GM21576 (cell line): Measurements from ENCODE around the gene EFNB1.

Source experiments
- ATAC-seq: cut with Tn5 transposase; IDR thresholded peaks from one replicate; pipeline ENCODE4 v1.9.1; 2021; ENCODE audit warnings: mild to moderate bottlenecking, moderate library complexity; ENCODE audit not compliant: unreplicated experiment

Gene EFNB1

GRCh38 chrX:68842781-68843581 lies 14.2 kb downstream of the EFNB1 start:
- ATAC-seq = no peak

- ATAC-seq = no peak
Observed at GRCh38 chrX:68843992-68844391, 15.2 kb downstream of the EFNB1 start.

DNA sequence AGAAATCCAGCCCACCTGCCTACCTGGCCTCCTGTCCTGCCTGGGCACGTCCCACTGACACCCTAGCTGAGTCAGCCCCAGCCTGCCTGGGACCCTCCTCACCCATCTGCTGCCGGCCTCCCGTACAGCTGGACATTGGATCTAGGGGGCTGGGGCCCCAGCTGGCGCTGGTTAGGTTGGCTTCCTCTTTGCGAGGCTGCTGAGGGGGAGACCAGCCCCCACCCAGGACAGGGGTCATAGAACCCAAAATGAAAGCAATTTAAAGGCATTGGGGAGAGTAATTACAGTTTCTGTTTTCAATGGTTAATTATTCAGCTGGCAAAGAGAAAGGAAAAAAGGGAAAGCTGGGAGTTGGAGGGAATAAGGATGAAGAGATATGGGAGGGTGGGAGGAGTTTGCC lies 15.8 kb downstream of the EFNB1 start:
- ATAC-seq = no peak

DNA sequence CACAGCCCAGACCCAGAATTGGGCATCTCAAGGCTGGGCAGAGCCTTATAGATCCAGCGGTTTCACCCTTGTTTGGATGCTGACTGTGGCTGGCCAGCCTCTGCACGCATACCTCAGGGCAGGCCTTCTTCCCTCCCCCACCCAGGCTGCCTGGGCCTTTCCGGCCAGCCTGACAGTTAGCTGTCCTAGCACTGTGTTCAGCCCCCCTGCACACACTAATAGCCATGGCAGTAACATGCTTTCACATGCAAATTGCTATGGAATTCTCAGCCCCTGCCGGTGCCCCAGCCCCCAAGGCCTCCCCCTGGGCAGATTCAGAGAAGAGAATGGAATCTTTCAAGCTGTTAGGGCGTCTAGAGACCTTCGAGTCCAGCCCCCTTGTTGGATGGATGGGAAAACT lies 17.7 kb downstream of the EFNB1 start:
- ATAC-seq = no peak

- ATAC-seq = no peak
Observed at GRCh38 chrX:68847172-68847571, 18.4 kb downstream of the EFNB1 start.

- no peak for ATAC-seq
Observed at GRCh38 chrX:68848189-68848940, 19.5 kb downstream of the EFNB1 start.

DNA sequence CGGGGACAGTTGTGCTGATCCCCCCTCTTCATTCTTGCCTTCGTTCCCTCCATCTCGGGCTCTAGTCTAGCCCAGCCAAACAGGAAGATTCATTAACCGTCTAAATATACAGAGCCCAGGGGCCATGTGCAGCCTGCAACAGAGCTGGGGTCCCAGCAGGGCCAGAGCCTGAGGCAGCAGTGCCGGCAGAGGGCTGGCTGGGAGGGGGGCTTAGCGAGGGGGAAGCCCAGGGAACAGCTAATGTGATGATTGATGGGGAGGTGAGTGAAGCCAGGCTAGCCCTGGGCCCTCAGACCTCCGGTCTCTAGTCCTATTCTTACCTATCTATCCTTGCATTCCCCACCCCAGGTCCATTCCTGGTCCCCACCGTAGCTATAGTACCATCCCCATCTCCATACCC lies 22.3 kb downstream of the EFNB1 start:
- ATAC-seq = no peak

DNA sequence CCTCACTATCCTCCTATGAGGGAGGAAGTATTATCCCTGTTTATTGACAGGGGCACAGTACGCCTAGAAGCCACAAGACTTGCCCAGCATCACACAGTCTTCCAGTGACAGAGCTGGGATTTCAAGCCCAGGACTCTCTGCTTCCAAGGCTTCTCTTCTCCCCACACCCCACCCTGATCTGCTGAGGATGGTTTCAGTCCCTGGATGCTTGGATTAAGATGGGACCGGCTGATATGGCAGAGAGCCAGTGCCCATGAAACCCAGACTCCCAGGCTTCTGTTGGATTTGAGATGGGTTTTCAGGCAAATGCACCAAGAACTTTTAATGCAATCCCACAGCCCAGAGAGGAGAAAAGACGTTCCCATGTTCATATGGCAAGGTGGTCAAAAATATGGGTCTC lies 23.2 kb downstream of the EFNB1 start:
- ATAC-seq = no peak

- ATAC-seq = no peak
Observed at GRCh38 chrX:68853665-68854251, 24.9 kb downstream of the EFNB1 start.

DNA sequence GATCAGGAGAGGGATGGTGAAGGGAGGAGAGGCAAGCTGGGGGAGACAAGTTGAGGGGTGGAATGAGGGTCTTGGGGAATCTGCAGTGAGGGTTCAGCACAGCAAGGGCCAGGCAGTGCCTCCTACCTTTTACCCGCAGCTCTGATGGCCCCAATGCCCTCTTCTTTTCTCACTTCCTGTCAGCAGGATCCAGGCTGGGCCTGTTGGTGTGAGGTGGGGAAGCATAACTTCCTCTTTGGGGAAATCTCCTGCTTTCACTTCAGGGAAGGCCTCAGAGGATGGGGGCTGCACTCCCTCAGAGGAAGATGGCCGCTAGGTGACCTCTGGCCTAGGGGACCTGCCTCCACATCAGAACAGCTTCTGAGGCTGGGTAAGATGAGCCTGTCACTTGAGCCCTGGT lies 36.5 kb downstream of the EFNB1 start:
- no peak for ATAC-seq

GRCh38 chrX:68865926-68866325 lies 37.1 kb downstream of the EFNB1 start:
- no peak for ATAC-seq

- ATAC-seq = no peak
Observed at GRCh38 chrX:68867458-68868112, 38.8 kb downstream of the EFNB1 start.

- ATAC-seq = no peak
Observed at GRCh38 chrX:68868316-68868715, 39.5 kb downstream of the EFNB1 start.

- no peak for ATAC-seq
Observed at GRCh38 chrX:68868902-68869800, 40.3 kb downstream of the EFNB1 start.

DNA sequence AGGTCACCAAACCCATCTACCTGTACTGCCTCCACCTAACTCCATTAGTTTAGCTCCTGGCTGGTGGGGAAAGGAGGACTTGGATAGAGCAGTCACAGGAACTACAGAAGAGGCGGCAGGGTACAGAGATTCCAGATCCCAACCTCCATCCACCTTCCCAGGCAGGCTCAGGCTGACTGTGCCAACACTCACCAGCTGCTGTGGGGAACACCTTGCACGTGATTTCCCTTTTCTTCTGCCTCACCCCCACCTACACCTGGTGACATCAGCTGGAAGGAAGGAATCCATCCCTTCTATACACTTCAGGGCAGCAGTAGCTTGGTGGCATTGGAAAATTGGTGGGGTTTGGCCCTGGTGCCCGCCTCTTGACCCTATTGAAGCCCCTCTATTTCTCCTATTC lies 41.5 kb downstream of the EFNB1 start:
- ATAC-seq = no peak

DNA sequence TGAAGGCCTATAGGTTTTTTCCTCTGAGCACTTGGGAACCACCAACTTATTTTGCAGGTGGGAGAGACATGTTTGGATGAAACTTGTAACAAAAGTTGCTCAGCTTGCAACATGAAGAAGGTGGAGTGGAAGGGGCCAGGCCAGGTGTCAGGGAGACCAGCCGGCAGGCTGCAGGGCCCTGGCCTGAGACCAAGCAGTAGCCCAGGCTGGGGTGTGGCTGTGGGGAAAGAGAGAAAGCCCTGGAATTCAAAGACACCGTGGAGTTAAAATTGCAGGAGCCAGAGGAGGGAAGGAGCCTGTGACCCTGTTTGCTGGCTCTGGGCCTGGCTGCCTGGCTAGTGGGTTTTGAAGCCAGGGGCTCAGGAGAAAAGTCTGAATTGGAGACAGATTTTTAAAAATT lies 43.4 kb downstream of the EFNB1 start:
- ATAC-seq = no peak

DNA sequence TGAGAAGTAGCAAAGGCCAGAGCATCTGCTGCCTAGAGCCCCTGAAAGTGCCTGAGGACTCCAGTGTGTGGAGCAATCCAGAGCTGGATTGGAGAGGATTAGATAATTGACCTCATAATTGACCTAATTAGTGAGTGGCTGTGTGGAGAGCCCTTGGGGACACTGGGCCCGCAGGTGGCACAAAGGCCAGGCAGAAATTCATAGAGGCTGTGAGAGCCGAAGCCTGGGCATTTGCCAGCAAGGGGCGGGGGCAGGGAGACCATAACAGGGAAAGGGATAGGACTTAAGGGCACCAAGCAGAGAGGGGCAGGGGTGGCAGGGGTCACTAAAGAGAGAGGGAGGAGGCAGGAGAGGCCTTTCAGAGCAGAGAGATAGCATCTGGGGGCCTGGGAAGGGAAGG lies 45.3 kb downstream of the EFNB1 start:
- ATAC-seq = no peak

GRCh38 chrX:68876731-68877130 lies 47.9 kb downstream of the EFNB1 start:
- no peak for ATAC-seq

DNA sequence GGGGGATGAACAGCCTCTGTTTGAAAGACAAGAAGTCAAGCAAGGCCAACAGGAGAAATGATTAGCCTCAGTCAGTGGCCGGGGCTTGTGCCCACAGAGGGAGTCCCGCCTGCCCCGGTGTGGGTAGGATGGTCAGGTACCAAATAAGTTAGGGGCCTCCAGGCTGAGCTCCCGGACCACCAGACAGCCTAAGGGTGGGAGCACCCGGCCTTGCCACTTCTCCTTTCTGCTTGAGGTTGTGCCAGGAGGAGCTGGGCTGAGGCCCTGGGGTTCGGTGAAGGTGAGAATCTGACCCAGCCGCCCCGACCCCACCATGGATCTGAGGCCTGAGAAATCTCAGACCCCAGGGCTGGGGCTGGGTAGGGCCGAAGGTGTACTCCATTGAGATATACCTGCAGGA lies 48.8 kb downstream of the EFNB1 start:
- no peak for ATAC-seq

DNA sequence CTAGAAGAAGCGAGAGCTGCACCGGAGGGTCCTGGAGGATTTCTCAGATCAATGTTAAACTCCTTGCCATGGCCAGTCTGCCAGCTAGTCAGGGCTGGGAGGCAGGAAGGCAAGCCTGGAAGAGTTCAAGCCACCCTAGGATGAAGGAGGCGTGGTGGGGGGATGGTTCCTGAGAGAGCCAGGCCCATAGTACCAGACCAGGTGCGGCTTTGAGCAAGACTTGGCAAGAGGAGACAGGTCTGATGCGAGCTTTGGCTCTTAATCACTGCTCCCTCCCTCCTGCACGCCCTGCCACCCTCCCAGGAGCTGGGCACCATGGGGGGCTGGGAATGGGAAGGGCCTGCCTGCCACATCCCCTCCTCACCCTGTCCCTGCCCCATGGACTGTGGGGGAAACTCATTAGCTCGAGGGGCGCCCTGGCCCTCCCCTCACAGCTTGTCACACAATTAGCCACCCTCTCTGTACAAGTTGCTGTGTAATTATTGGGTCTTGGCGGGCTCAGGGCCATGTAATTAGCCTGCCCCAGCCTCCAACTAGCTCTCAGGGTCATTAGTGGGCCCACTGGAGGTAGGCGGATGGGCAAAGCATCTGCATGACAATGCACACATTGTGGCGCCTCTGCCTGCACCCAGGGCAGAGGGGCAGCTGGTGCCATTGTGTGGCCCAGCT lies 50.3 kb downstream of the EFNB1 start:
- ATAC-seq = no peak
